Stomach smooth muscle (tissue), 2 donors: Measurements from ENCODE around the gene MINPP1.
A peak's percentile ranks its signal among the peaks of the same experiment; 100 is the strongest.

Experiments used
- H3K27ac ChIP-seq: one replicate; pipeline ENCODE4 v1.7.0; 2013; ENCODE audit warnings: mild to moderate bottlenecking, low read length, inconsistent platforms
- H3K27me3 ChIP-seq, 2 donors: one replicate each; pipeline ENCODE4 v1.7.0; 2013; ENCODE audit warnings: low read length in 2 of 2; ENCODE audit not compliant: insufficient read depth in 2 of 2, control insufficient read depth in 1 of 2
- H3K36me3 ChIP-seq, 2 donors: one replicate each; pipeline ENCODE4 v1.7.0; 2013; ENCODE audit warnings: low read length in 2 of 2; ENCODE audit not compliant: control insufficient read depth in 2 of 2, insufficient read depth in 2 of 2
- H3K4me1 ChIP-seq: one replicate; pipeline ENCODE4 v1.7.0; 2013; ENCODE audit warnings: low read length; ENCODE audit not compliant: control insufficient read depth, insufficient read depth
- H3K4me3 ChIP-seq, 2 donors: one replicate each; pipeline ENCODE4 v1.7.0; 2013; ENCODE audit warnings: low read length in 2 of 2
- H3K9ac ChIP-seq, 2 donors: one replicate each; pipeline ENCODE4 v1.7.0; 2013; ENCODE audit warnings: low read length in 2 of 2, mild to moderate bottlenecking in 1 of 2
- H3K9me3 ChIP-seq, 2 donors: one replicate each; pipeline ENCODE4 v1.7.0; 2013; ENCODE audit warnings: low read length in 2 of 2; ENCODE audit not compliant: control insufficient read depth in 2 of 2
- donor health status: healthy.
- donor health status: Pancreatic carcinoma.

MINPP1 gene

GRCh38 chr10:87503401-87503800 is 1.3 kb upstream of the MINPP1 start:
- no peaks in the 10 kb centered on the region for H3K27me3 ChIP-seq
- H3K9ac ChIP-seq = no peak overlapping the region
- no peaks in the 10 kb centered on the region for H3K36me3 ChIP-seq
- no peak overlapping the region for H3K4me3 ChIP-seq
- no peaks in the 10 kb centered on the region for H3K9me3 ChIP-seq
- H3K4me1 ChIP-seq = peaks cover 14% of the 10 kb centered on the region
- H3K27ac ChIP-seq = no peak overlapping the region

- no peaks in the 10 kb centered on the region for H3K27me3 ChIP-seq
- H3K4me3 ChIP-seq = peak overlapping the region; percentile 90 to 93
- H3K36me3 ChIP-seq = no peaks in the 10 kb centered on the region
- H3K4me1 ChIP-seq = peaks cover 14% of the 10 kb centered on the region
- peak overlapping the region; percentile 73 to 86 for H3K9ac ChIP-seq
- no peaks in the 10 kb centered on the region for H3K9me3 ChIP-seq
- peak overlapping the region; percentile 85 for H3K27ac ChIP-seq
These were observed 807 bp upstream of the MINPP1 start for GRCh38 chr10:87503886-87504285.

GRCh38 chr10:87504307-87504639 is 420 bp upstream of the MINPP1 start:
- H3K4me3 ChIP-seq = peak overlapping the region; percentile 90 to 93

GRCh38 chr10:87505366-87506111 is 846 bp downstream of the MINPP1 start:
- Histone ChIP-seq H3K4me3 (peak overlapping the region; percentile 90 to 93), H3K9ac (peak overlapping the region; percentile 73 to 86), H3K27me3 (no peaks in the 10 kb centered on the region), H3K9me3 (no peaks in the 10 kb centered on the region), H3K4me1 (peaks cover 14% of the 10 kb centered on the region), H3K27ac (peak overlapping the region; percentile 85), H3K36me3 (peaks cover 0 to 7% of the 10 kb centered on the region in 2 donors)

More at GRCh38 chr10:87504307-87504639, 420 bp upstream of the MINPP1 start:
- Histone ChIP-seq H3K27me3 (no peaks in the 10 kb centered on the region), H3K9me3 (no peaks in the 10 kb centered on the region), H3K36me3 (peaks cover 0 to under 1% of the 10 kb centered on the region in 2 donors), H3K4me1 (peaks cover 14% of the 10 kb centered on the region), H3K9ac (peak overlapping the region; percentile 73 to 86), H3K27ac (peak overlapping the region; percentile 85)

GRCh38 chr10:87506956-87507355 is 2.3 kb downstream of the MINPP1 start:
- no peak overlapping the region for H3K27ac ChIP-seq

GRCh38 chr10:87507879-87508483 is 3.3 kb downstream of the MINPP1 start:
- Histone ChIP-seq H3K27ac (no peak overlapping the region), H3K4me3 (no peak overlapping the region), H3K9me3 (no peaks in the 10 kb centered on the region), H3K36me3 (peaks cover 0 to 7% of the 10 kb centered on the region in 2 donors), H3K9ac (no peak overlapping the region), H3K4me1 (peaks cover 14% of the 10 kb centered on the region), H3K27me3 (no peaks in the 10 kb centered on the region)

More at GRCh38 chr10:87506956-87507355, 2.3 kb downstream of the MINPP1 start:
- Histone ChIP-seq H3K9ac (no peak overlapping the region), H3K27me3 (no peaks in the 10 kb centered on the region), H3K36me3 (peaks cover 0 to 7% of the 10 kb centered on the region in 2 donors), H3K9me3 (no peaks in the 10 kb centered on the region), H3K4me1 (peaks cover 14% of the 10 kb centered on the region), H3K4me3 (no peak overlapping the region)

GRCh38 chr10:87508837-87509236 is 4.1 kb downstream of the MINPP1 start:
- Histone ChIP-seq H3K27ac (no peak overlapping the region), H3K36me3 (peaks cover 5 to 12% of the 10 kb centered on the region in 2 donors), H3K27me3 (no peaks in the 10 kb centered on the region), H3K9me3 (no peaks in the 10 kb centered on the region), H3K4me3 (no peak overlapping the region), H3K9ac (no peak overlapping the region), H3K4me1 (peaks cover 14% of the 10 kb centered on the region)

GRCh38 chr10:87510025-87510424 is 5.3 kb downstream of the MINPP1 start:
- peaks cover 7 to 21% of the 10 kb centered on the region in 2 donors for H3K36me3 ChIP-seq
- no peaks in the 10 kb centered on the region for H3K27me3 ChIP-seq
- H3K4me3 ChIP-seq = no peak overlapping the region
- no peaks in the 10 kb centered on the region for H3K9me3 ChIP-seq
- H3K9ac ChIP-seq = no peak overlapping the region
- H3K27ac ChIP-seq = no peak overlapping the region
- peaks cover 11% of the 10 kb centered on the region for H3K4me1 ChIP-seq

GRCh38 chr10:87511526-87511925 is 6.8 kb downstream of the MINPP1 start:
- H3K36me3 ChIP-seq = peaks cover 7 to 21% of the 10 kb centered on the region in 2 donors
- no peak overlapping the region for H3K4me3 ChIP-seq
- H3K27ac ChIP-seq = no peak overlapping the region
- no peaks in the 10 kb centered on the region for H3K9me3 ChIP-seq
- H3K27me3 ChIP-seq = no peaks in the 10 kb centered on the region
- H3K9ac ChIP-seq = no peak overlapping the region
- H3K4me1 ChIP-seq = peaks cover 2% of the 10 kb centered on the region

GRCh38 chr10:87518937-87519336 is 14.2 kb downstream of the MINPP1 start:
- Histone ChIP-seq H3K27me3 (no peaks in the 10 kb centered on the region), H3K9me3 (no peaks in the 10 kb centered on the region), H3K4me1 (peaks cover under 1% of the 10 kb centered on the region), H3K9ac (no peak overlapping the region), H3K4me3 (no peak overlapping the region), H3K36me3 (peaks cover 16 to 21% of the 10 kb centered on the region in 2 donors), H3K27ac (no peak overlapping the region)

- H3K27me3 ChIP-seq = no peaks in the 10 kb centered on the region
- no peak overlapping the region for H3K27ac ChIP-seq
- H3K4me3 ChIP-seq = no peak overlapping the region
- peaks cover 15 to 20% of the 10 kb centered on the region in 2 donors for H3K36me3 ChIP-seq
- H3K9ac ChIP-seq = no peak overlapping the region
- peaks cover 5% of the 10 kb centered on the region for H3K4me1 ChIP-seq
- no peaks in the 10 kb centered on the region for H3K9me3 ChIP-seq
These were observed 14.9 kb downstream of the MINPP1 start for GRCh38 chr10:87519582-87519981.
